IPS-11a (cell line): Measurements from ENCODE around the gene ARAP1.
A peak's percentile ranks its signal among the peaks of the same experiment; 100 is the strongest.

Experiments
- H3K4me3 ChIP-seq: one replicate; pipeline ENCODE4 v1.5.1; 2013; ENCODE audit warnings: low read depth, low read length, control low read depth

Gene ARAP1

GRCh38 chr11:72764503-72764902 is 12.3 kb upstream of the ARAP1 start:
- H3K4me3 ChIP-seq = no peak overlapping the region

GRCh38 chr11:72763823-72764222 is 11.6 kb upstream of the ARAP1 start:
- no peak overlapping the region for H3K4me3 ChIP-seq

- H3K4me3 ChIP-seq = no peak overlapping the region
Observed at GRCh38 chr11:72762641-72763304, 10.6 kb upstream of the ARAP1 start.

- no peak overlapping the region for H3K4me3 ChIP-seq
Observed at GRCh38 chr11:72760539-72761405, 8.6 kb upstream of the ARAP1 start.

GRCh38 chr11:72759468-72759985 is 7.3 kb upstream of the ARAP1 start:
- H3K4me3 ChIP-seq = no peak overlapping the region

- no peak overlapping the region for H3K4me3 ChIP-seq
Observed at GRCh38 chr11:72758690-72759389, 6.6 kb upstream of the ARAP1 start.

GRCh38 chr11:72758304-72758689 is 6.1 kb upstream of the ARAP1 start:
- H3K4me3 ChIP-seq = no peak overlapping the region

GRCh38 chr11:72755713-72756285 is 3.6 kb upstream of the ARAP1 start:
- no peak overlapping the region for H3K4me3 ChIP-seq

GRCh38 chr11:72754544-72755155 is 2.4 kb upstream of the ARAP1 start:
- no peak overlapping the region for H3K4me3 ChIP-seq

- H3K4me3 ChIP-seq = no peak overlapping the region
Observed at GRCh38 chr11:72754149-72754543, 1.9 kb upstream of the ARAP1 start.

GRCh38 chr11:72753341-72754148 is 1.3 kb upstream of the ARAP1 start:
- no peak overlapping the region for H3K4me3 ChIP-seq

GRCh38 chr11:72751116-72752087 is 806 bp downstream of the ARAP1 start:
- H3K4me3 ChIP-seq = peak overlapping the region; percentile 83

- H3K4me3 ChIP-seq = peak overlapping the region; percentile 83
Observed at GRCh38 chr11:72750556-72751115, 1.6 kb downstream of the ARAP1 start.

GRCh38 chr11:72750086-72750485 is 2.1 kb downstream of the ARAP1 start:
- no peak overlapping the region for H3K4me3 ChIP-seq

GRCh38 chr11:72747289-72747855 is 4.8 kb downstream of the ARAP1 start:
- no peak overlapping the region for H3K4me3 ChIP-seq

GRCh38 chr11:72746821-72747220 is 5.4 kb downstream of the ARAP1 start:
- H3K4me3 ChIP-seq = no peak overlapping the region

- H3K4me3 ChIP-seq = no peak overlapping the region
Observed at GRCh38 chr11:72745925-72746550, 6.2 kb downstream of the ARAP1 start.

- no peak overlapping the region for H3K4me3 ChIP-seq
Observed at GRCh38 chr11:72745511-72745910, 6.7 kb downstream of the ARAP1 start.
